HepG2 (cell line): ENCODE measurements around the gene CEP250. TPM values are rescaled to one million over a fixed set of nuclear protein-coding genes. Genes with fewer than 3 reads are reported as not detected.
A peak's percentile ranks its signal among the peaks of the same experiment; 100 is the strongest.

Source experiments
- FOXO1 ChIP-seq: sonication (generic); formaldehyde crosslinking; IDR thresholded peaks from 2 replicates; pipeline ENCODE4 v1.4.0; 2020; ENCODE audit warnings: missing genetic modification reagents
- MED1 ChIP-seq: sonication (generic); formaldehyde crosslinking; IDR thresholded peaks from 2 replicates; pipeline ENCODE4 v1.4.0; 2020; ENCODE audit warnings: missing genetic modification reagents
- MIXL1 ChIP-seq: IDR thresholded peaks from 2 replicates; pipeline ENCODE4 v1.6.1; 2016
- NFE2L2 ChIP-seq: fragments of 150-350 bp; IDR thresholded peaks from 2 replicates; pipeline ENCODE4 v1.6.1; 2014; ENCODE audit warnings: low read length
- NR2C2 ChIP-seq: sonication (generic); formaldehyde crosslinking; IDR thresholded peaks from 2 replicates; pipeline ENCODE4 v1.4.0; 2020; ENCODE audit warnings: missing genetic modification reagents, mild to moderate bottlenecking, moderate library complexity, borderline replicate concordance
- PAWR ChIP-seq: sonication (generic); formaldehyde crosslinking; IDR thresholded peaks from 2 replicates; pipeline ENCODE4 v1.4.0; 2020; ENCODE audit warnings: missing genetic modification reagents, mild to moderate bottlenecking, borderline replicate concordance
- TARDBP ChIP-seq: sonication (generic); formaldehyde crosslinking; IDR thresholded peaks from 2 replicates; pipeline ENCODE4 v1.8.0; 2022; ENCODE audit warnings: mild to moderate bottlenecking, missing genetic modification reagents
- TEAD3 ChIP-seq: optimal IDR thresholded peaks from 2 replicates; pipeline ENCODE3; 2016; ENCODE audit warnings: borderline replicate concordance
- XBP1 ChIP-seq: sonication (generic); formaldehyde crosslinking; IDR thresholded peaks from 2 replicates; pipeline ENCODE4 v1.5.0; 2020; ENCODE audit warnings: missing genetic modification reagents
- ZNF282 ChIP-seq: fragments of 450-650 bp; IDR thresholded peaks from 2 replicates; pipeline ENCODE4 v1.6.1; 2018; ENCODE audit not compliant: partially characterized antibody
- ZNF652 ChIP-seq: IDR thresholded peaks from 2 replicates; pipeline ENCODE4 v1.6.1; 2016; ENCODE audit warnings: low read depth, borderline replicate concordance
- polyA plus RNA-seq, 8 experiments: library from polyadenylated mRNA; depleted of rRNA in 3 of 8; stranded (reverse) in 7 of 8; unstranded in 1 of 8; fragments of >200 nt; fragmentation: Illumina TruSeq in 4 of 8; extraction: Trizol in 4 of 8; gene quantifications; 2 replicates each; pipeline versions ENCODE4 v1.2.1 to v1.2.3, GENCODE V29; 2011 to 2016; ENCODE audit warnings: low read depth in 4 of 8, missing spikeins in 1 of 8, mixed read lengths in 1 of 8; ENCODE audit not compliant: insufficient read depth in 1 of 8
- total RNA-seq, 5 experiments: library from RNA; depleted of rRNA; stranded (reverse); fragments of >200 nt; fragmentation: Illumina TruSeq; extraction: Trizol; gene quantifications; 2 replicates each; pipeline ENCODE4 v1.2.3, GENCODE V29; 2016; ENCODE audit warnings: low read depth in 1 of 5
- TF ChIP-seq, protein P1 (sequence below): IDR thresholded peaks from 2 replicates; pipeline ENCODE4 v1.6.1; 2016; ENCODE audit warnings: missing genetic modification reagents, missing compliant biosample characterization
- TF ChIP-seq, protein P2 (sequence below): sonication (generic); formaldehyde crosslinking; IDR thresholded peaks from 2 replicates; pipeline ENCODE4 v1.4.0; 2020; ENCODE audit warnings: missing genetic modification reagents
- TF ChIP-seq, protein P3 (sequence below): sonication (generic); formaldehyde crosslinking; IDR thresholded peaks from 2 replicates; pipeline ENCODE4 v1.4.0; 2020; ENCODE audit warnings: missing genetic modification reagents
- TF ChIP-seq, protein P4 (sequence below), 2 experiments: sonication (generic) in 1 of 2; formaldehyde crosslinking in 1 of 2; IDR thresholded peaks; 2 replicates each; pipeline versions ENCODE4 v1.6.1 to v1.9.0; 2014 to 2022; ENCODE audit warnings: antibody characterized with exemption in 1 of 2, borderline replicate concordance in 1 of 2, inconsistent platforms in 1 of 2, low read depth in 1 of 2, missing genetic modification reagents in 1 of 2
- TF ChIP-seq, protein P5 (sequence below): sonication (generic); formaldehyde crosslinking; IDR thresholded peaks from 2 replicates; pipeline ENCODE4 v1.5.1; 2020; ENCODE audit warnings: missing genetic modification reagents, mild to moderate bottlenecking, borderline replicate concordance

CEP250 gene
- total and polyA plus RNA-seq, 2 of the 13 experiments (the other 11 are each of a cell fraction or from before 2014, with no cell fraction given): 28.8 to 55.3 TPM

DNA sequence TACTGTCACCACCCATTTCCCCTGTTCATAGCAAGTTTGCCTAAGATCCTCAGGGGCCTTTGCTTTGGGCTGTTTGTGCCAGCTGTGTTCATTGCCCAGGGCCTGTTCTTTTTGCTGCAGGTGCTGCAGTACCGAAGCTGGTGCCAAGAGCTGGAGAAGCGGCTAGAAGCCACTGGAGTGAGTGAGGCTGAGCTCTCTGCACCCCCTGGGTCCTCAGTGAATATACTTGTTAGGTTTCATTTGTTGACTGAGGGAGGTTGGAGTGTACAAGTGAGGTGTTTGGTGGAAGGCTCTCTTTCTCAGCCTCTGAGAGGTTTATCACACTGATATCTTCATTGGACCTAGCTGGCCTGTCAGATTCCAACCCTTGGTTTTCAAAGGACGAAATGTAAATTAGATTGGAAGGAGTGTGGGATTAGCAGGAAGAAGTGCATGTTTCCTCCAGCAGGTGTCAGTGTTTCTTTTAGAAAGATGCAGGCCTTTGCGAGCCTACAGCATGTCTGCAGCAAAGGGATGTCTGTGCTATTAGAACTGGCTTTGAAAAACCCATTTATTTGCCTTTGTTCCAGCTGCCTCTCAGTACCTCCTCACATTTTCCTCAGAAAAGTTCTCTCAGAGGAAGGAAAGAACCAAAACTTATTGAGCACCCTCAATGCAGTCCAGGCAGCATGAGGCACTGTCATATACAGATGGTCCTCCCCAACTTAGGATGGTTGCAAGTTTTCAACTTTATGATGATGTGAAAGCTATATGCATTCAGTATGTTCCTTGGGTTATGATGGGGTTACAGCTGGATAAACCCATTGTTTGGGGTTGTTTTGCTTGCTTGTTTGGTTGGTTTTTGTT, 8.3 kb downstream of the CEP250 start (continued):
- TF ChIP-seq, protein P1, sequence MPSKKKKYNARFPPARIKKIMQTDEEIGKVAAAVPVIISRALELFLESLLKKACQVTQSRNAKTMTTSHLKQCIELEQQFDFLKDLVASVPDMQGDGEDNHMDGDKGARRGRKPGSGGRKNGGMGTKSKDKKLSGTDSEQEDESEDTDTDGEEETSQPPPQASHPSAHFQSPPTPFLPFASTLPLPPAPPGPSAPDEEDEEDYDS (CRISPR knock-in tag): no peak
- TF ChIP-seq TEAD3 (CRISPR knock-in tag): peak; percentile 39
- peak; percentile 54; the same call in 1 of the 2 replicates for TF ChIP-seq MIXL1
- TF ChIP-seq NFE2L2: no peak
- peak; percentile 39; the same call in 1 of the 2 replicates for TF ChIP-seq NR2C2
- TF ChIP-seq, protein P2, sequence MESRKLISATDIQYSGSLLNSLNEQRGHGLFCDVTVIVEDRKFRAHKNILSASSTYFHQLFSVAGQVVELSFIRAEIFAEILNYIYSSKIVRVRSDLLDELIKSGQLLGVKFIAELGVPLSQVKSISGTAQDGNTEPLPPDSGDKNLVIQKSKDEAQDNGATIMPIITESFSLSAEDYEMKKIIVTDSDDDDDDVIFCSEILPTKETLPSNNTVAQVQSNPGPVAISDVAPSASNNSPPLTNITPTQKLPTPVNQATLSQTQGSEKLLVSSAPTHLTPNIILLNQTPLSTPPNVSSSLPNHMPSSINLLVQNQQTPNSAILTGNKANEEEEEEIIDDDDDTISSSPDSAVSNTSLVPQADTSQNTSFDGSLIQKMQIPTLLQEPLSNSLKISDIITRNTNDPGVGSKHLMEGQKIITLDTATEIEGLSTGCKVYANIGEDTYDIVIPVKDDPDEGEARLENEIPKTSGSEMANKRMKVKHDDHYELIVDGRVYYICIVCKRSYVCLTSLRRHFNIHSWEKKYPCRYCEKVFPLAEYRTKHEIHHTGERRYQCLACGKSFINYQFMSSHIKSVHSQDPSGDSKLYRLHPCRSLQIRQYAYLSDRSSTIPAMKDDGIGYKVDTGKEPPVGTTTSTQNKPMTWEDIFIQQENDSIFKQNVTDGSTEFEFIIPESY (CRISPR knock-in tag): peak; percentile 91
- TF ChIP-seq TARDBP (CRISPR knock-in tag): 0 out of 2 replicates have a peak, but pooled peaks have one; percentile 17
- no peak; the same call in 1 of the 2 replicates for TF ChIP-seq ZNF652 (CRISPR knock-in tag)
- TF ChIP-seq, protein P3, sequence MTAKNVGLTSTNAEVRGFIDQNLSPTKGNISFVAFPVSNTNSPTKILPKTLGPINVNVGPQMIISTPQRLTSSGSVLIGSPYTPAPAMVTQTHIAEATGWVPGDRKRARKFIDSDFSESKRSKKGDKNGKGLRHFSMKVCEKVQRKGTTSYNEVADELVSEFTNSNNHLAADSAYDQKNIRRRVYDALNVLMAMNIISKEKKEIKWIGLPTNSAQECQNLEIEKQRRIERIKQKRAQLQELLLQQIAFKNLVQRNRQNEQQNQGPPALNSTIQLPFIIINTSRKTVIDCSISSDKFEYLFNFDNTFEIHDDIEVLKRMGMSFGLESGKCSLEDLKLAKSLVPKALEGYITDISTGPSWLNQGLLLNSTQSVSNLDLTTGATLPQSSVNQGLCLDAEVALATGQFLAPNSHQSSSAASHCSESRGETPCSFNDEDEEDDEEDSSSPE (CRISPR knock-in tag): no peak
- TF ChIP-seq XBP1 (CRISPR knock-in tag): no peak
- TF ChIP-seq MED1 (CRISPR knock-in tag): no peak; the same call in 1 of the 2 replicates
- TF ChIP-seq, protein P4, sequence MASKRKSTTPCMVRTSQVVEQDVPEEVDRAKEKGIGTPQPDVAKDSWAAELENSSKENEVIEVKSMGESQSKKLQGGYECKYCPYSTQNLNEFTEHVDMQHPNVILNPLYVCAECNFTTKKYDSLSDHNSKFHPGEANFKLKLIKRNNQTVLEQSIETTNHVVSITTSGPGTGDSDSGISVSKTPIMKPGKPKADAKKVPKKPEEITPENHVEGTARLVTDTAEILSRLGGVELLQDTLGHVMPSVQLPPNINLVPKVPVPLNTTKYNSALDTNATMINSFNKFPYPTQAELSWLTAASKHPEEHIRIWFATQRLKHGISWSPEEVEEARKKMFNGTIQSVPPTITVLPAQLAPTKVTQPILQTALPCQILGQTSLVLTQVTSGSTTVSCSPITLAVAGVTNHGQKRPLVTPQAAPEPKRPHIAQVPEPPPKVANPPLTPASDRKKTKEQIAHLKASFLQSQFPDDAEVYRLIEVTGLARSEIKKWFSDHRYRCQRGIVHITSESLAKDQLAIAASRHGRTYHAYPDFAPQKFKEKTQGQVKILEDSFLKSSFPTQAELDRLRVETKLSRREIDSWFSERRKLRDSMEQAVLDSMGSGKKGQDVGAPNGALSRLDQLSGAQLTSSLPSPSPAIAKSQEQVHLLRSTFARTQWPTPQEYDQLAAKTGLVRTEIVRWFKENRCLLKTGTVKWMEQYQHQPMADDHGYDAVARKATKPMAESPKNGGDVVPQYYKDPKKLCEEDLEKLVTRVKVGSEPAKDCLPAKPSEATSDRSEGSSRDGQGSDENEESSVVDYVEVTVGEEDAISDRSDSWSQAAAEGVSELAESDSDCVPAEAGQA (IDR thresholded peaks at IDR 0.05; ENCODE audit: low read depth): no peak
- TF ChIP-seq, protein P4 (CRISPR knock-in tag; IDR thresholded peaks at IDR 0.05; ENCODE audit: borderline replicate concordance): no peak
- TF ChIP-seq, protein P5, sequence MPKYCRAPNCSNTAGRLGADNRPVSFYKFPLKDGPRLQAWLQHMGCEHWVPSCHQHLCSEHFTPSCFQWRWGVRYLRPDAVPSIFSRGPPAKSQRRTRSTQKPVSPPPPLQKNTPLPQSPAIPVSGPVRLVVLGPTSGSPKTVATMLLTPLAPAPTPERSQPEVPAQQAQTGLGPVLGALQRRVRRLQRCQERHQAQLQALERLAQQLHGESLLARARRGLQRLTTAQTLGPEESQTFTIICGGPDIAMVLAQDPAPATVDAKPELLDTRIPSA (CRISPR knock-in tag): no peak
- no peak for TF ChIP-seq FOXO1 (CRISPR knock-in tag)
- TF ChIP-seq ZNF282: no peak
- no peak for TF ChIP-seq PAWR (CRISPR knock-in tag)
